ENCODE data around the gene TMEM38B. TPM values are rescaled to one million over a fixed set of nuclear protein-coding genes. Genes with fewer than 3 reads are reported as not detected.

The TMEM38B gene
- total and polyA plus RNA-seq, 2 donors (not counting 3 experiments of a cell fraction or from before 2014, with no cell fraction given), result 4.2 to 7.7 TPM

DNA sequence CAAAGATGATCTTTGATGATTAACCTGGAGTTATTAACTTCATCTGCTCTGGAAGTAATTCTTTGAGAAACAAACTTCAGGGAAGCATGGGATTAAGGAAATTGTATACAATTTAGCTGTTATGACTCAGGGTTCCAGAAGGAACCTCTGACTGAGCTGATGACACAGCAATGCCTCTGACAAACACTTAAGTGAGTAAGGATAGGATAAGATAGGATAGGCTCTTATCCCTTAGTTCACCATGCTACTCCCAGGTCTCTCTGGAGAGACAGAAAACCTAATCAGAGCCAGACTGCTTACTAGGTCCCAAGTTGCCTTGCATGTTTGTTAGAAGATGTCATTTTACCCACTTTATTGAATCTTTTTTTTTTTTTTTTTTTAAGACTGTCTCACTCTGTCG, 12.6 kb upstream of the TMEM38B start:
- FAIRE-seq, result no peak
- POLR2A ChIA-PET, result no interaction called here

More for the DNA sequence above, 12.6 kb upstream of the TMEM38B start:
- no peak overlapping the region for H2AFZ ChIP-seq (ENCODE audit: low read depth, low read length)
- no peak overlapping the region for H3K4me3 ChIP-seq (replicated peaks in 1 of 3; ENCODE audit: insufficient read depth in 1 of 3, low read depth in 1 of 3, low read length in 3 of 3)
- H3K9ac ChIP-seq (replicated peaks; ENCODE audit: extremely low read depth, insufficient read depth, low read length), result no peak overlapping the region
- H3K79me2 ChIP-seq (ENCODE audit: control insufficient read depth, insufficient read depth, low read length), result no peaks in the 10 kb centered on the region
- no peaks in the 10 kb centered on the region for H3K9me1 ChIP-seq (replicated peaks; ENCODE audit: control insufficient read depth, extremely low read depth, insufficient read depth, low read length)
- peaks cover 0 to 6% of the 10 kb centered on the region in 2 experiments for H3K27me3 ChIP-seq (ENCODE audit: control insufficient read depth in 2 of 2, insufficient read depth in 2 of 2, low read length in 2 of 2)
- dilution Hi-C loops (cut with MboI; ENCODE audit: extremely low pct_ligation_motif_present, low sequenced_read_pairs), result no loop called here
- no peaks in the 10 kb centered on the region for H3K4me1 ChIP-seq (ENCODE audit: control insufficient read depth, extremely low read depth, insufficient read depth, low read length)
- CTCF ChIA-PET, result interaction anchor here (0.8 to 2.5 kb wide), 4 partner anchors 12 to 73 kb away, joined by 3 to 6 read pairs (median 4); partner anchors contain the start of gene TMEM38B
- intact Hi-C loops (cut with micrococcal nuclease), result no loop called here
- no peaks in the 10 kb centered on the region for H3K9me3 ChIP-seq (replicated peaks; ENCODE audit: control insufficient read depth, insufficient read depth, low read length)
- no peaks in the 10 kb centered on the region for H3K36me3 ChIP-seq (ENCODE audit: control insufficient read depth in 2 of 2, extremely low read depth in 1 of 2, insufficient read depth in 2 of 2, low read length in 2 of 2)
- no peak for DNase-seq (ENCODE audit: low read depth, low spot score)
- TF ChIP-seq EZH2 (IDR thresholded peaks at IDR 0.05; ENCODE audit: borderline replicate concordance, low read depth, low read length, severe bottlenecking), result no peak
- TF ChIP-seq MYC (IDR thresholded peaks at IDR 0.05; ENCODE audit: low read depth, low read length), result no peak
- no peak for TF ChIP-seq POLR2AphosphoS5 (IDR thresholded peaks at IDR 0.05; ENCODE audit: insufficient read depth, low read depth, low read length)
- TF ChIP-seq POLR2A (IDR thresholded peaks at IDR 0.05; ENCODE audit: low read depth, low read length), result no peak
- TF ChIP-seq MAX (IDR thresholded peaks at IDR 0.05; ENCODE audit: insufficient read depth, insufficient read length), result no peak
- TF ChIP-seq CTCF (IDR thresholded peaks at IDR 0.05; ENCODE audit: extremely low read depth in 1 of 2, insufficient read depth in 1 of 2, low read depth in 1 of 2, low read length in 2 of 2), result no peak
- TF ChIP-seq GATA2 (IDR thresholded peaks at IDR 0.05; ENCODE audit: insufficient read depth, insufficient read length, low read depth, low read length), result no peak
- TF ChIP-seq JUN (IDR thresholded peaks at IDR 0.05; ENCODE audit: borderline replicate concordance, insufficient read depth, insufficient read length, low read depth), result no peak
- TF ChIP-seq FOS (IDR thresholded peaks at IDR 0.05; ENCODE audit: borderline replicate concordance, insufficient read depth, low read length), result no peak
- H3K4me2 ChIP-seq (ENCODE audit: insufficient read depth, low read length), result no peak overlapping the region
- no peaks in the 10 kb centered on the region for H4K20me1 ChIP-seq (replicated peaks; ENCODE audit: control insufficient read depth, extremely low read depth, insufficient read depth, low read length)
- no TSS peak for BruUV-seq (replicated peaks)
- no peak overlapping the region for H3K27ac ChIP-seq (ENCODE audit: insufficient read depth, low read depth, low read length)
